Left lung (tissue), 10 donors: ENCODE measurements around the gene UBL4A. TPM values are rescaled to one million over a fixed set of nuclear protein-coding genes. Genes with fewer than 3 reads are reported as not detected.

ENCODE experiments used
- ATAC-seq: fragments of 200-7000 bp; cut with Tn5 transposase; one replicate; pipeline ENCODE4 v1.9.1; 2020; ENCODE audit warnings: moderate library complexity
- DNase-seq, 4 donors: peaks; one replicate each; pipeline ENCODE4 v3.0.0-alpha.2; 2013 to 2020
- H3K27ac ChIP-seq, 2 donors: fragments of 200-600 bp; sonication (generic) in 1 of 2; one replicate each; pipeline versions ENCODE4 v1.5.0 to v1.8.0; 2020 to 2021
- H3K27me3 ChIP-seq, 2 donors: fragments of 200-600 bp; sonication (generic) in 1 of 2; one replicate each; pipeline versions ENCODE4 v1.5.0 to v1.8.0; 2020 to 2021
- H3K36me3 ChIP-seq, 2 donors: fragments of 200-600 bp; sonication (generic) in 1 of 2; one replicate each; pipeline versions ENCODE4 v1.5.0 to v1.8.0; 2020 to 2021
- H3K4me1 ChIP-seq, 2 donors: fragments of 200-600 bp; one replicate each; pipeline ENCODE4 v1.8.0; 2021
- H3K4me3 ChIP-seq, 2 donors: fragments of 200-600 bp; sonication (generic) in 1 of 2; one replicate each; pipeline versions ENCODE4 v1.5.0 to v1.8.0; 2020 to 2021; ENCODE audit warnings: mild to moderate bottlenecking in 1 of 2
- H3K9me3 ChIP-seq, 2 donors: fragments of 200-600 bp; sonication (generic) in 1 of 2; one replicate each; pipeline versions ENCODE4 v1.5.0 to v1.8.0; 2020 to 2021
- intact Hi-C, 2 donors: fragments of 100-400 bp; cut with DNase I; formaldehyde crosslinking; loops; one replicate each; pipeline versions ENCODE4 v1.11.2 to v1.14.2; 2022
- polyA plus RNA-seq, 6 donors: library from polyadenylated mRNA; unstranded; fragments of 120-200 nt; gene quantifications; one replicate each; pipeline ENCODE4 v1.2.1, GENCODE V29; 2013; ENCODE audit not compliant: insufficient read length in 6 of 6
- total RNA-seq, 2 donors: library from RNA; stranded (reverse); fragmentation: NEBNext Ultra II Directional; extraction: Animal tissue kit (Norgen Biotek cat#: 25700); gene quantifications; one replicate each; pipeline ENCODE4 v1.2.1, GENCODE V29; 2021
- TF ChIP-seq, protein P1 (sequence below), 2 donors: fragments of 200-600 bp; sonication (generic) in 1 of 2; IDR thresholded peaks; one replicate each; pipeline versions ENCODE4 v1.5.0 to v1.8.0; 2021; ENCODE audit warnings: antibody characterized with exemption in 2 of 2
- donor health status: DM: no; HTN: yes; CAD: no.
- donor health status: DM: no; HTN: no; CAD: no.

Gene UBL4A
- total and polyA plus RNA-seq, 8 donors, result 24.7 to 37.9 (median 29.1) TPM

DNA sequence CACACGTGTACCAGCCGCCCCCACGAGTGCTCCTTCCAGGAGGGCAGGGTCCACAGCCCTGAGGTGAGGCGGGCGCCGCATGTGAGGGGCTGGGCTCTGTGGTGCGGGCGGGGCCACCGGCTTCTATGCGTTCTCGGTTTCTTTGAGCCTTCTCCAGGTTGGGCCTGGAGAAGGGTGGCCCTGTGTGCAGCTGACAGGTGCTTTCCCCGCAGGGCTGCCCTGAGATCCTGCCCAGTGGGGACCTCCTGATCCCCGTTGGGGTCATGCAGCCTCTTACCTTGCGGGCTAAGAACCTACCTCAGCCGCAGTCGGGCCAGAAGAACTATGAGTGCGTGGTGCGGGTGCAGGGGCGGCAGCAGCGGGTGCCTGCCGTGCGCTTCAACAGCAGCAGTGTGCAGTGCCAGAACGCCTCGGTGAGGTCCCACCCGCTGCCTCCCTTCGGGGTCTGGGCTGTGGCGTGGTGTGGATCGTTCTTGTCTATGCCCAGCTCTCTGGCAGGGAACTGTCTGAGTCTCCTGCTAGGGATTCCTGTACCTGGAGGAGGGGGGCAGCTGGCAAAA is 21.5 kb downstream of the UBL4A start:
- H3K4me3 ChIP-seq, result no peak overlapping the region
- intact Hi-C loops, result no loop called here
- DNase-seq (no peak), ATAC-seq (no peak)
- TF ChIP-seq, protein P1, sequence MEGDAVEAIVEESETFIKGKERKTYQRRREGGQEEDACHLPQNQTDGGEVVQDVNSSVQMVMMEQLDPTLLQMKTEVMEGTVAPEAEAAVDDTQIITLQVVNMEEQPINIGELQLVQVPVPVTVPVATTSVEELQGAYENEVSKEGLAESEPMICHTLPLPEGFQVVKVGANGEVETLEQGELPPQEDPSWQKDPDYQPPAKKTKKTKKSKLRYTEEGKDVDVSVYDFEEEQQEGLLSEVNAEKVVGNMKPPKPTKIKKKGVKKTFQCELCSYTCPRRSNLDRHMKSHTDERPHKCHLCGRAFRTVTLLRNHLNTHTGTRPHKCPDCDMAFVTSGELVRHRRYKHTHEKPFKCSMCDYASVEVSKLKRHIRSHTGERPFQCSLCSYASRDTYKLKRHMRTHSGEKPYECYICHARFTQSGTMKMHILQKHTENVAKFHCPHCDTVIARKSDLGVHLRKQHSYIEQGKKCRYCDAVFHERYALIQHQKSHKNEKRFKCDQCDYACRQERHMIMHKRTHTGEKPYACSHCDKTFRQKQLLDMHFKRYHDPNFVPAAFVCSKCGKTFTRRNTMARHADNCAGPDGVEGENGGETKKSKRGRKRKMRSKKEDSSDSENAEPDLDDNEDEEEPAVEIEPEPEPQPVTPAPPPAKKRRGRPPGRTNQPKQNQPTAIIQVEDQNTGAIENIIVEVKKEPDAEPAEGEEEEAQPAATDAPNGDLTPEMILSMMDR (IDR thresholded peaks at IDR 0.05), result no peak
- H3K27ac ChIP-seq, result no peak overlapping the region
- no peaks in the 10 kb centered on the region for H3K27me3 ChIP-seq
- H3K9me3 ChIP-seq, result no peaks in the 10 kb centered on the region
- peaks cover 0 to 69% of the 10 kb centered on the region in 2 donors for H3K36me3 ChIP-seq
- H3K4me1 ChIP-seq, result no peaks in the 10 kb centered on the region

DNA sequence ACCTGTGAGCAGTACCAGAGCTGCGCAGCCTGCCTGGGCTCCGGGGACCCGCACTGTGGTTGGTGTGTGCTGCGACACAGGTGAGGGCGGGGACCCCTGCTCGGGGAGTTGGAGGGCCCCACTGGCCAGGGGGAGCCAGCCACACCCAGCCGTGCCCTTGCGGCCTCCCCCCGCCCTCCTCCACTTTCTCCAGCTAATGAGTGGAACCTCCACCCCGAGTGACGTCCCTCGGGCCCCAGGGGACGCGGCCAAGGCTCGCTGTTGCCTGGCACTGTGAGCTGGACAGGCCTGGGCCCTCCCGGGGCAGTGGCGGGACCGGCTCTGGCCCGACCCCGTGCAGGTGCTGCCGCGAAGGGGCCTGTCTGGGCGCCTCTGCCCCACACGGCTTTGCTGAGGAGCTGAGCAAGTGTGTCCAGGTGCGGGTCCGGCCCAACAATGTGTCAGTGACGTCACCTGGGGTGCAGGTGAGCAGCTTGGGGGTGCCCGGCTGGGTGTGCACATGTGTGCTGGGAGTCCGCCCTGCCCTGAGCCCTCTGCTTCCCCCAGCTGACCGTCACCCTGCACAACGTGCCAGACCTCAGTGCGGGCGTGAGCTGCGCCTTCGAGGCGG is 22.7 kb downstream of the UBL4A start:
- no peaks in the 10 kb centered on the region for H3K9me3 ChIP-seq
- no peak overlapping the region for H3K4me3 ChIP-seq
- no peaks in the 10 kb centered on the region for H3K27me3 ChIP-seq
- intact Hi-C loops, result no loop called here
- DNase-seq (no peak), ATAC-seq (no peak)
- no peaks in the 10 kb centered on the region for H3K4me1 ChIP-seq
- no peak overlapping the region for H3K27ac ChIP-seq
- H3K36me3 ChIP-seq, result peaks cover 0 to 57% of the 10 kb centered on the region in 2 donors
- TF ChIP-seq, protein P1 (IDR thresholded peaks at IDR 0.05), result no peak

DNA sequence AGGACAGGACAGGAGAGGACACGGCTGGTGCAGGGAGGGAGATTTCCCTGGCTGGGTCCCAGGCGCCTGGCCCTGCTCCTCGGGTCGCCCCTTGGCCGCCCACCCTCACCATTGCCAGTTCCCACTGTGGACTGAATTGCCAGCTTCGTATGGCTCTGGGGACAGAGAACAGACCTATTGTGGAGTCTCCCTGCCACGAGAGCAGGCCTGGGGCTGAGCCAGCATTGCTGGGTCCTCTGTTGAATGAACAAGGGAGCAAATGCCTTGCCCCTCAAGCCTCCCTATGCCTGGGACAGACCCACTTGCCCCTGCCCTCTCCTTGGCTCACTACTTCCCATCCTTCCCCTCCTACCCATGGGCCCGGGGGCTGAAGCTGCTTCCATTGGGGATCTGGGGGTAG is 24.0 kb downstream of the UBL4A start:
- ATAC-seq (no peak), DNase-seq (no peak)
- peaks cover 0 to 44% of the 10 kb centered on the region in 2 donors for H3K36me3 ChIP-seq
- TF ChIP-seq, protein P1 (IDR thresholded peaks at IDR 0.05), result no peak
- H3K27me3 ChIP-seq, result no peaks in the 10 kb centered on the region
- no peaks in the 10 kb centered on the region for H3K4me1 ChIP-seq
- H3K27ac ChIP-seq, result no peak overlapping the region
- no peak overlapping the region for H3K4me3 ChIP-seq
- no peaks in the 10 kb centered on the region for H3K9me3 ChIP-seq
- intact Hi-C loops, result no loop called here

DNA sequence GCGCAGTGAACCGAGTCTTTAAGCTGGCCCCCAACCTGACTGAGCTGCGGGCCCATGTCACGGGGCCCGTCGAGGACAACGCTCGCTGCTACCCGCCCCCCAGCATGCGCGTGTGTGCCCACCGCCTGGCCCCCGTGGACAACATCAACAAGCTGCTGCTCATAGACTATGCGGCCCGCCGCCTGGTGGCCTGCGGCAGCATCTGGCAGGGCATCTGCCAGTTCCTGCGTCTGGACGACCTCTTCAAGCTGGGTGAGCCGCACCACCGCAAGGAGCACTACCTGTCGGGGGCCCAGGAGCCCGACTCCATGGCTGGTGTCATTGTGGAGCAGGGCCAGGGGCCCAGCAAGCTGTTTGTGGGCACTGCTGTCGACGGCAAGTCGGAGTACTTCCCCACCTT is 26.1 kb downstream of the UBL4A start:
- Histone ChIP-seq H3K4me3 (no peak overlapping the region), H3K27ac (no peak overlapping the region), H3K4me1 (no peaks in the 10 kb centered on the region), H3K9me3 (no peaks in the 10 kb centered on the region), H3K36me3 (peaks cover 0 to 25% of the 10 kb centered on the region in 2 donors), H3K27me3 (no peaks in the 10 kb centered on the region)
- ATAC-seq (no peak), DNase-seq (no peak)
- intact Hi-C loops, result no loop called here
- TF ChIP-seq, protein P1 (IDR thresholded peaks at IDR 0.05), result no peak

DNA sequence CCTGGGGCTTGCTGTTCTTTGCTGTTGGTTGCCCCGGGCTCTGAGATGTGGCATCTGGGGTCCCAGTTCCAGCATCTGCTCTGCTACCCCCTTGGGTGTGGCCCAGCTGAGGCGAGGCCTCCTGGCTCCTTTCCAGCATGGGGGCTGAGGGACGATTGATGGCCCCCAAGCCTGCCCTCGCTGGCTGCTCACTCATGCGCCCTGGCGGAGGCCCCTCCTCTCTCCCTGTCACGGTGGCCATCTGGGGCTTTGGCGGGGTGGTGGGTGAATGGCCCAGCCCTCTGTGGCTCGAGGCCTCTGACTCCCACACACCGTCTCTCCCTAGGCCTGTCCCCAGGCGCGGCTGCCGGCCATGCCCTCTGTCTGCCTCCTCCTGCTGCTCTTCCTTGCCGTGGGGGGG is 26.6 kb downstream of the UBL4A start:
- Histone ChIP-seq H3K9me3 (no peaks in the 10 kb centered on the region), H3K36me3 (peaks cover 0 to 20% of the 10 kb centered on the region in 2 donors), H3K27ac (no peak overlapping the region), H3K4me1 (no peaks in the 10 kb centered on the region), H3K27me3 (no peaks in the 10 kb centered on the region), H3K4me3 (peak overlapping the region in 1 of 2 donors; percentile 59)
- no peak for ATAC-seq
- TF ChIP-seq, protein P1 (IDR thresholded peaks at IDR 0.05), result no peak
- no peak for DNase-seq
- intact Hi-C loops, result no loop called here
